HG03442 (cell line): Measurements from ENCODE around the gene HPS6.
"Not testable (repeated sequence)": the region's sequence is repeated elsewhere in the genome, so short reads cannot be mapped to it uniquely, and the experiment has no call there.

ENCODE experiments used
- ATAC-seq: cut with Tn5 transposase; IDR thresholded peaks from one replicate; pipeline ENCODE4 v1.9.1; 2021; ENCODE audit warnings: mild to moderate bottlenecking, moderate library complexity; ENCODE audit not compliant: unreplicated experiment

Gene HPS6

GRCh38 chr10:102064868-102065560, at the start of gene HPS6:
HPS6 (plus strand) TSS chr10:102065349; CDS start chr10:102065475, 126 bp downstream.
- ATAC-seq = peak; percentile 91

GRCh38 chr10:102016416-102016815, 48.7 kb upstream of the HPS6 start:
- ATAC-seq = no peak

- no peak for ATAC-seq
These were observed 47.9 kb upstream of the HPS6 start for GRCh38 chr10:102017295-102017694.

- no peak for ATAC-seq
These were observed 44.2 kb upstream of the HPS6 start for GRCh38 chr10:102020938-102021337.

GRCh38 chr10:102024799-102025198, 40.4 kb upstream of the HPS6 start:
- ATAC-seq = no peak

- ATAC-seq = no peak
These were observed 37.9 kb upstream of the HPS6 start for GRCh38 chr10:102027261-102027660.

GRCh38 chr10:102033787-102034186, 31.4 kb upstream of the HPS6 start:
- ATAC-seq = no peak

- ATAC-seq = not testable (repeated sequence)
These were observed 29.3 kb upstream of the HPS6 start for GRCh38 chr10:102035807-102036206.

- no peak for ATAC-seq
These were observed 26.7 kb upstream of the HPS6 start for GRCh38 chr10:102038410-102038809.

GRCh38 chr10:102040305-102041050, 24.7 kb upstream of the HPS6 start:
- no peak for ATAC-seq

- ATAC-seq = no peak
These were observed 19.9 kb upstream of the HPS6 start for GRCh38 chr10:102045292-102045691.

- ATAC-seq = no peak
These were observed 19.1 kb upstream of the HPS6 start for GRCh38 chr10:102046095-102046494.

GRCh38 chr10:102054881-102055646, 10.1 kb upstream of the HPS6 start:
- ATAC-seq = not testable (repeated sequence)

GRCh38 chr10:102055647-102056419, 9.3 kb upstream of the HPS6 start, which contains the start of gene ARMH3:
ARMH3 (minus strand) TSS chr10:102056173; CDS start chr10:102040114, 16,059 bp downstream.
- ATAC-seq = peak; percentile 92

GRCh38 chr10:102059987-102060386, 5.2 kb upstream of the HPS6 start:
- ATAC-seq = no peak

- ATAC-seq = no peak
These were observed 664 bp upstream of the HPS6 start for GRCh38 chr10:102064503-102064867.

- peak; percentile 24 for ATAC-seq
These were observed 631 bp downstream of the HPS6 start for GRCh38 chr10:102065561-102066398.

GRCh38 chr10:102066399-102067088, 1.4 kb downstream of the HPS6 start:
- no peak for ATAC-seq
